H9 (cell line): ENCODE results near the gene AJAP1. TPM values are rescaled to one million over a fixed set of nuclear protein-coding genes. Genes with fewer than 3 reads are reported as not detected.

Experiments used
- DNase-seq: peaks from one replicate; pipeline ENCODE4 v3.0.0-alpha.2; 2017
- H2AFZ ChIP-seq: one replicate; pipeline ENCODE4 v1.6.1; 2013; ENCODE audit warnings: mild to moderate bottlenecking, low read length, control low read depth, moderate library complexity
- H2AK5ac ChIP-seq: 2 replicates; pipeline ENCODE4 v1.6.1; 2013; ENCODE audit warnings: low read length, control low read depth, mixed read lengths; ENCODE audit not compliant: insufficient read length
- H2BK120ac ChIP-seq: one replicate; pipeline ENCODE4 v1.6.1; 2013; ENCODE audit warnings: low read depth, mild to moderate bottlenecking, low read length, control low read depth, inconsistent platforms; ENCODE audit not compliant: poor library complexity, severe bottlenecking
- H2BK12ac ChIP-seq: 2 replicates; pipeline ENCODE4 v1.6.1; 2013; ENCODE audit warnings: low read length, control low read depth, mixed read lengths, low read depth; ENCODE audit not compliant: insufficient read length
- H2BK15ac ChIP-seq: 2 replicates; pipeline ENCODE4 v1.6.1; 2013; ENCODE audit warnings: low read depth, low read length, control low read depth
- H2BK20ac ChIP-seq: one replicate; pipeline ENCODE4 v1.6.1; 2013; ENCODE audit warnings: low read depth, mild to moderate bottlenecking, low read length, control low read depth, inconsistent platforms; ENCODE audit not compliant: poor library complexity, severe bottlenecking
- H2BK5ac ChIP-seq: 2 replicates; pipeline ENCODE4 v1.6.1; 2013; ENCODE audit warnings: low read length, control low read depth, mixed read lengths; ENCODE audit not compliant: insufficient read length
- H3K14ac ChIP-seq: 2 replicates; pipeline ENCODE4 v1.6.1; 2013; ENCODE audit warnings: low read length, control low read depth; ENCODE audit not compliant: insufficient read depth
- H3K18ac ChIP-seq: 2 replicates; pipeline ENCODE4 v1.6.1; 2013; ENCODE audit warnings: low read depth, mild to moderate bottlenecking, mixed read lengths, low read length, control low read depth; ENCODE audit not compliant: insufficient read length
- H3K23ac ChIP-seq: 2 replicates; pipeline ENCODE4 v1.6.1; 2013; ENCODE audit warnings: low read length, control low read depth, mixed read lengths, low read depth; ENCODE audit not compliant: insufficient read length
- H3K23me2 ChIP-seq: 2 replicates; pipeline ENCODE4 v1.6.1; 2013; ENCODE audit warnings: low read depth, mild to moderate bottlenecking, mixed read lengths, low read length, control low read depth; ENCODE audit not compliant: insufficient read length, poor library complexity, severe bottlenecking
- H3K27ac ChIP-seq: 2 replicates; pipeline ENCODE4 v1.5.1; 2013; ENCODE audit warnings: low read length, control low read depth, mixed read lengths, low read depth; ENCODE audit not compliant: insufficient read length
- H3K27me3 ChIP-seq: 2 replicates; pipeline ENCODE4 v1.6.1; 2013; ENCODE audit warnings: low read length, control low read depth, inconsistent platforms; ENCODE audit not compliant: insufficient read depth
- H3K4ac ChIP-seq: 2 replicates; pipeline ENCODE4 v1.6.1; 2013; ENCODE audit warnings: low read depth, mild to moderate bottlenecking, control low read depth, inconsistent platforms, low read length, moderate library complexity
- H3K4me1 ChIP-seq: 2 replicates; pipeline ENCODE4 v1.6.1; 2013; ENCODE audit warnings: low read length, control low read depth, inconsistent platforms; ENCODE audit not compliant: insufficient read depth
- H3K4me2 ChIP-seq: 2 replicates; pipeline ENCODE4 v1.6.1; 2013; ENCODE audit warnings: low read length, control low read depth, mixed read lengths; ENCODE audit not compliant: insufficient read length, insufficient read depth
- H3K56ac ChIP-seq: 2 replicates; pipeline ENCODE4 v1.6.1; 2013; ENCODE audit warnings: low read depth, mild to moderate bottlenecking, mixed read lengths, low read length, control low read depth; ENCODE audit not compliant: insufficient read length
- H3K79me1 ChIP-seq: 2 replicates; pipeline ENCODE4 v1.6.1; 2013; ENCODE audit warnings: low read depth, mild to moderate bottlenecking, moderate library complexity, low read length, control low read depth, inconsistent platforms; ENCODE audit not compliant: insufficient read depth, poor library complexity, severe bottlenecking
- H3K79me2 ChIP-seq: 2 replicates; pipeline ENCODE4 v1.6.1; 2013; ENCODE audit warnings: low read length, control low read depth, inconsistent platforms; ENCODE audit not compliant: insufficient read depth
- H3K9ac ChIP-seq: 2 replicates; pipeline ENCODE4 v1.6.1; 2013; ENCODE audit warnings: low read length, control low read depth, mixed read lengths; ENCODE audit not compliant: insufficient read length; ENCODE audit errors: extremely low read depth
- H3K9me3 ChIP-seq: one replicate; pipeline ENCODE4 v1.6.1; 2013; ENCODE audit warnings: low read depth, low read length, inconsistent platforms; ENCODE audit not compliant: control insufficient read depth
- H3T11ph ChIP-seq: one replicate; pipeline ENCODE4 v1.6.1; 2013; ENCODE audit warnings: mild to moderate bottlenecking, low read length, control low read depth, inconsistent platforms
- H4K20me1 ChIP-seq: one replicate; pipeline ENCODE4 v1.6.1; 2013; ENCODE audit not compliant: control insufficient read depth, insufficient read length, insufficient read depth
- H4K5ac ChIP-seq: 2 replicates; pipeline ENCODE4 v1.6.1; 2013; ENCODE audit warnings: low read depth, mild to moderate bottlenecking, mixed read lengths, low read length, control low read depth; ENCODE audit not compliant: insufficient read length
- H4K8ac ChIP-seq: replicated peaks from 2 replicates; pipeline ENCODE4 v1.6.1; 2013; ENCODE audit warnings: low read length, control low read depth, mixed read lengths, low read depth; ENCODE audit not compliant: insufficient read length
- H4K91ac ChIP-seq: 2 replicates; pipeline ENCODE4 v1.6.1; 2013; ENCODE audit warnings: low read depth, mild to moderate bottlenecking, moderate library complexity, mixed read lengths, low read length, control low read depth; ENCODE audit not compliant: insufficient read length
- H3K27ac Mint-ChIP-seq, 3 experiments: 2 replicates in 2 of 3; 3 replicates in 1 of 3; pipeline ENCODE4 v1.8.0; 2020 to 2021; ENCODE audit warnings: mixed read lengths in 3 of 3, mild to moderate bottlenecking in 1 of 3, moderate library complexity in 1 of 3
- H3K27me3 Mint-ChIP-seq: 2 replicates; pipeline ENCODE4 v1.8.0; 2021; ENCODE audit warnings: low read depth, mild to moderate bottlenecking, moderate library complexity, mixed read lengths
- H3K36me3 Mint-ChIP-seq, 3 experiments: 2 replicates in 2 of 3; 3 replicates in 1 of 3; pipeline ENCODE4 v1.8.0; 2020 to 2021; ENCODE audit warnings: low read depth in 3 of 3, mixed read lengths in 3 of 3; ENCODE audit not compliant: insufficient read depth in 1 of 3
- H3K4me1 Mint-ChIP-seq, 2 experiments: 2 replicates each; pipeline ENCODE4 v1.8.0; 2020; ENCODE audit warnings: mixed read lengths in 2 of 2
- H3K4me3 Mint-ChIP-seq, 2 experiments: 2 replicates in 1 of 2; 3 replicates in 1 of 2; pipeline ENCODE4 v1.8.0; 2020 to 2021; ENCODE audit warnings: mild to moderate bottlenecking in 2 of 2, mixed read lengths in 2 of 2, moderate library complexity in 1 of 2
- H3K9me3 Mint-ChIP-seq, 2 experiments: 2 replicates in 1 of 2; 3 replicates in 1 of 2; pipeline ENCODE4 v1.8.0; 2020; ENCODE audit warnings: mild to moderate bottlenecking in 2 of 2, mixed read lengths in 2 of 2, moderate library complexity in 1 of 2
- CTCF ChIP-seq: fragments of 200-600 bp; sonication (generic); conservative IDR thresholded peaks from 3 replicates; pipeline ENCODE4 v1.8.0; 2021; ENCODE audit warnings: antibody characterized with exemption, mild to moderate bottlenecking
- WGBS: extraction: QIAGEN DNeasy Blood & Tissue Kit; methylation state at CpG from one replicate; pipeline ENCODE4 v1.1.7; 2013; ENCODE audit warnings: missing lambda C conversion rate, low lambda C conversion rate, mixed read lengths; ENCODE audit not compliant: insufficient read length; ENCODE audit errors: extremely low coverage; 5-methylcytosine and 5-hydroxymethylcytosine counted together
- total RNA-seq: library from RNA; stranded (reverse); gene quantifications from 2 replicates; pipeline ENCODE4 v1.2.1, GENCODE V29; 2021

Gene AJAP1
- total RNA-seq, 1 experiment from 2014 or later, result 8.6 TPM

- H2BK120ac ChIP-seq, result no peak overlapping the region
- no peaks in the 10 kb centered on the region for H3K4me1 ChIP-seq
- Mint-ChIP-seq H3K27me3 (peaks cover 35% of the 10 kb centered on the region), H3K9me3 (peaks cover 8 to 12% of the 10 kb centered on the region in 2 experiments), H3K4me3 (no peak overlapping the region), H3K27ac (no peak overlapping the region), H3K4me1 (peaks cover 7 to 16% of the 10 kb centered on the region in 2 experiments), H3K36me3 (peaks cover 3 to 10% (median 9%) of the 10 kb centered on the region in 3 experiments; a peak in 5 of 7 replicates)
- no peak overlapping the region for H2BK15ac ChIP-seq
- no peak overlapping the region for H2BK5ac ChIP-seq
- H2AK5ac ChIP-seq, result no peak overlapping the region
- H3K4me2 ChIP-seq, result no peak overlapping the region
- H3K56ac ChIP-seq, result no peak overlapping the region
- no peak overlapping the region for H3K9ac ChIP-seq
- H4K8ac ChIP-seq, result no peak overlapping the region
- no peak overlapping the region for H3K14ac ChIP-seq
- no peak for DNase-seq
- no peak overlapping the region for H3K23ac ChIP-seq
- no peak overlapping the region for H2BK12ac ChIP-seq
- H3K4ac ChIP-seq, result no peak overlapping the region
- no peak overlapping the region for H3T11ph ChIP-seq
- H3K23me2 ChIP-seq, result no peaks in the 10 kb centered on the region
- no CpG with 5 or more reads among the region's 7 CpGs for WGBS
- no peak overlapping the region for H4K91ac ChIP-seq
- H2BK20ac ChIP-seq, result no peak overlapping the region
- no peaks in the 10 kb centered on the region for H3K79me2 ChIP-seq
- H4K20me1 ChIP-seq, result no peaks in the 10 kb centered on the region
- H3K27me3 ChIP-seq, result no peaks in the 10 kb centered on the region
- H3K18ac ChIP-seq, result no peak overlapping the region
- no peak overlapping the region for H4K5ac ChIP-seq
- TF ChIP-seq CTCF, result no peak
- H2AFZ ChIP-seq, result no peak overlapping the region
- no peaks in the 10 kb centered on the region for H3K79me1 ChIP-seq
- H3K27ac ChIP-seq, result no peak overlapping the region
- no peaks in the 10 kb centered on the region for H3K9me3 ChIP-seq
Observed at GRCh38 chr1:4762146-4762545, 107.7 kb downstream of the AJAP1 start.
